ENCODE data around the gene PLEKHG1. TPM values are rescaled to one million over a fixed set of nuclear protein-coding genes. Genes with fewer than 3 reads are reported as not detected.

The PLEKHG1 gene
- total and polyA plus RNA-seq, 2 of the 13 experiments (the other 11 are each of a cell fraction or from before 2014, with no cell fraction given) = 0.03 to 0.04 TPM

- no peak for FAIRE-seq
- intact Hi-C loops (cut with micrococcal nuclease; ENCODE audit: unreplicated experiment) = no loop called here
Observed at GRCh38 chr6:150603176-150603575, 3.5 kb downstream of the PLEKHG1 start.

GRCh38 chr6:150604467-150604866 lies 4.8 kb downstream of the PLEKHG1 start:
- no peak for DNase-seq (ENCODE audit: low spot score)
- H2AFZ ChIP-seq (ENCODE audit: low read length) = no peak overlapping the region
- POLR2A ChIA-PET = no interaction called here
- no peaks in the 10 kb centered on the region for H3K36me3 ChIP-seq (replicated peaks in 1 of 2; ENCODE audit: control insufficient read depth in 1 of 2, insufficient read depth in 2 of 2, low read length in 2 of 2)
- intact Hi-C loops (cut with micrococcal nuclease; ENCODE audit: unreplicated experiment) (no loop called here), in situ Hi-C loops (cut with HindIII; ENCODE audit: extremely low pct_ligation_motif_present, low pct_unique_long_range_greater_than_20kb) (loop anchor here (10.0 kb wide), 2 partner anchors 190 to 210 kb away; no protein-coding TSS in a partner anchor)
- H3K27ac ChIP-seq (ENCODE audit: extremely low read length, insufficient read depth, low read length) = no peak overlapping the region
- no peaks in the 10 kb centered on the region for H3K79me2 ChIP-seq (ENCODE audit: insufficient read depth, low read length)
- peaks cover 12% of the 10 kb centered on the region; the same call in 1 of the 2 replicates for H3K4me1 ChIP-seq (ENCODE audit: insufficient read depth, low read length)
- no peak for ATAC-seq
- H3K4me2 ChIP-seq (ENCODE audit: low read depth, low read length) = no peak overlapping the region
- H3K9me3 ChIP-seq (ENCODE audit: low read length) = no peaks in the 10 kb centered on the region
- no TSS peak for BruUV-seq (replicated peaks)
- H4K20me1 ChIP-seq (ENCODE audit: insufficient read depth, low read length) = no peaks in the 10 kb centered on the region
- H3K9ac ChIP-seq (ENCODE audit: insufficient read depth, low read depth, low read length) = no peak overlapping the region
- FAIRE-seq = no peak
- CTCF ChIA-PET (ENCODE audit: low intra/inter-chr PET ratio, low total read pairs) = no interaction called here
- no peak overlapping the region for H3K4me3 ChIP-seq (replicated peaks in 1 of 3; ENCODE audit: insufficient read depth in 1 of 3, low read depth in 2 of 3, low read length in 3 of 3)
- H3K27me3 ChIP-seq (ENCODE audit: control insufficient read depth in 1 of 2, insufficient read depth in 2 of 2, low read length in 2 of 2) = peaks cover 1 to 26% of the 10 kb centered on the region in 2 experiments; a peak in 3 of 5 replicates
- TF ChIP-seq MXD3 (CRISPR knock-in tag; IDR thresholded peaks at IDR 0.05) (no peak), CENPX (CRISPR knock-in tag; IDR thresholded peaks at IDR 0.05) (no peak), ATF7 (IDR thresholded peaks at IDR 0.05) (no peak), ATF7 (CRISPR knock-in tag; IDR thresholded peaks at IDR 0.05) (no peak), ZNF557 (CRISPR knock-in tag; IDR thresholded peaks at IDR 0.05) (no peak), TBL1XR1 (IDR thresholded peaks at IDR 0.05; ENCODE audit: borderline replicate concordance, low read length, partially characterized antibody) (no peak), MXD4 (CRISPR knock-in tag; IDR thresholded peaks at IDR 0.05) (no peak), DNMT1 (CRISPR knock-in tag; IDR thresholded peaks at IDR 0.05) (no peak), SAFB2 (CRISPR knock-in tag; IDR thresholded peaks at IDR 0.05; ENCODE audit: borderline replicate concordance, low read depth) (no peak), ZFP82 (CRISPR knock-in tag; IDR thresholded peaks at IDR 0.05; ENCODE audit: borderline replicate concordance) (no peak)
- TF ChIP-seq, protein P1, sequence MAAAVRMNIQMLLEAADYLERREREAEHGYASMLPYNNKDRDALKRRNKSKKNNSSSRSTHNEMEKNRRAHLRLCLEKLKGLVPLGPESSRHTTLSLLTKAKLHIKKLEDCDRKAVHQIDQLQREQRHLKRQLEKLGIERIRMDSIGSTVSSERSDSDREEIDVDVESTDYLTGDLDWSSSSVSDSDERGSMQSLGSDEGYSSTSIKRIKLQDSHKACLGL (CRISPR knock-in tag; IDR thresholded peaks at IDR 0.05) = no peak
- 18% methylated on average over 6 of the region's 6 CpGs for WGBS (ENCODE audit: low lambda C conversion rate)

More at GRCh38 chr6:150603176-150603575, 3.5 kb downstream of the PLEKHG1 start:
- Histone ChIP-seq H4K20me1 (ENCODE audit: insufficient read depth, low read length) (no peaks in the 10 kb centered on the region), H3K4me1 (ENCODE audit: insufficient read depth, low read length) (peaks cover 12% of the 10 kb centered on the region; the same call in 1 of the 2 replicates), H3K27me3 (ENCODE audit: control insufficient read depth in 1 of 2, insufficient read depth in 2 of 2, low read length in 2 of 2) (peaks cover 1 to 39% of the 10 kb centered on the region in 2 experiments; a peak in 3 of 5 replicates), H3K9me3 (ENCODE audit: low read length) (no peaks in the 10 kb centered on the region), H3K4me2 (ENCODE audit: low read depth, low read length) (no peak overlapping the region), H3K4me3 (replicated peaks in 1 of 3; ENCODE audit: insufficient read depth in 1 of 3, low read depth in 2 of 3, low read length in 3 of 3) (no peak overlapping the region), H3K36me3 (replicated peaks in 1 of 2; ENCODE audit: control insufficient read depth in 1 of 2, insufficient read depth in 2 of 2, low read length in 2 of 2) (no peaks in the 10 kb centered on the region), H3K9ac (ENCODE audit: insufficient read depth, low read depth, low read length) (no peak overlapping the region), H3K79me2 (ENCODE audit: insufficient read depth, low read length) (no peaks in the 10 kb centered on the region), H3K27ac (ENCODE audit: extremely low read length, insufficient read depth, low read length) (no peak overlapping the region), H2AFZ (ENCODE audit: low read length) (no peak overlapping the region)
- TF ChIP-seq KDM4B (CRISPR knock-in tag; IDR thresholded peaks at IDR 0.05) = no peak
- POLR2A ChIA-PET = no interaction called here
- ATAC-seq (no peak), DNase-seq (ENCODE audit: low spot score) (no peak)
- 46% methylated on average over 4 of the region's 4 CpGs for WGBS (ENCODE audit: low lambda C conversion rate)
- in situ Hi-C loops (cut with HindIII; ENCODE audit: extremely low pct_ligation_motif_present, low pct_unique_long_range_greater_than_20kb) = loop anchor here (10.0 kb wide), 2 partner anchors 188 to 212 kb away; no protein-coding TSS in a partner anchor
- no TSS peak for BruUV-seq (replicated peaks)
- CTCF ChIA-PET (ENCODE audit: low intra/inter-chr PET ratio, low total read pairs) = no interaction called here

Data from HepG2 (cell line).